Ishikawa (cell line): ENCODE measurements around the gene LHCGR.

Experiments used
- CEBPB ChIP-seq: IDR thresholded peaks from 2 replicates; pipeline ENCODE4 v1.6.1; 2012
- CREB1 ChIP-seq: IDR thresholded peaks from 2 replicates; pipeline ENCODE4 v1.6.1; 2012; ENCODE audit warnings: low read depth
- EGR1 ChIP-seq: IDR thresholded peaks from 2 replicates; pipeline ENCODE4 v1.6.1; 2012
- EP300 ChIP-seq: IDR thresholded peaks from 2 replicates; pipeline ENCODE4 v1.6.1; 2012; ENCODE audit warnings: borderline replicate concordance
- FOXM1 ChIP-seq: IDR thresholded peaks from 2 replicates; pipeline ENCODE4 v1.6.1; 2012; ENCODE audit warnings: low read depth, borderline replicate concordance
- NFIC ChIP-seq: IDR thresholded peaks from 2 replicates; pipeline ENCODE4 v1.6.1; 2012
- RAD21 ChIP-seq: IDR thresholded peaks from 2 replicates; pipeline ENCODE4 v1.6.1; 2012; ENCODE audit warnings: low read depth
- TAF1 ChIP-seq: IDR thresholded peaks from 2 replicates; pipeline ENCODE4 v1.6.1; 2012; ENCODE audit warnings: low read depth, mild to moderate bottlenecking
- TCF12 ChIP-seq: IDR thresholded peaks from 2 replicates; pipeline ENCODE4 v1.6.1; 2012; ENCODE audit warnings: low read depth
- TEAD4 ChIP-seq: IDR thresholded peaks from 2 replicates; pipeline ENCODE4 v1.6.1; 2012
- YY1 ChIP-seq: IDR thresholded peaks from 2 replicates; pipeline ENCODE4 v1.6.1; 2012; ENCODE audit warnings: low read depth
- ZBTB7A ChIP-seq: IDR thresholded peaks from 2 replicates; pipeline ENCODE4 v1.6.1; 2012; ENCODE audit warnings: low read depth
- TF ChIP-seq, protein P1 (sequence below): IDR thresholded peaks from 2 replicates; pipeline ENCODE4 v1.6.1; 2012
- TF ChIP-seq, protein P2 (sequence below): IDR thresholded peaks from 2 replicates; pipeline ENCODE4 v1.6.1; 2012; ENCODE audit warnings: low read depth, mild to moderate bottlenecking
- TF ChIP-seq, protein P3 (sequence below): IDR thresholded peaks from 2 replicates; pipeline ENCODE4 v1.6.1; 2012

Gene LHCGR

GRCh38 chr2:48736251-48736650 lies 19.3 kb downstream of the LHCGR start:
- TF ChIP-seq, protein P1, sequence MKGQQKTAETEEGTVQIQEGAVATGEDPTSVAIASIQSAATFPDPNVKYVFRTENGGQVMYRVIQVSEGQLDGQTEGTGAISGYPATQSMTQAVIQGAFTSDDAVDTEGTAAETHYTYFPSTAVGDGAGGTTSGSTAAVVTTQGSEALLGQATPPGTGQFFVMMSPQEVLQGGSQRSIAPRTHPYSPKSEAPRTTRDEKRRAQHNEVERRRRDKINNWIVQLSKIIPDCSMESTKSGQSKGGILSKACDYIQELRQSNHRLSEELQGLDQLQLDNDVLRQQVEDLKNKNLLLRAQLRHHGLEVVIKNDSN = no peak
- TF ChIP-seq, protein P2, sequence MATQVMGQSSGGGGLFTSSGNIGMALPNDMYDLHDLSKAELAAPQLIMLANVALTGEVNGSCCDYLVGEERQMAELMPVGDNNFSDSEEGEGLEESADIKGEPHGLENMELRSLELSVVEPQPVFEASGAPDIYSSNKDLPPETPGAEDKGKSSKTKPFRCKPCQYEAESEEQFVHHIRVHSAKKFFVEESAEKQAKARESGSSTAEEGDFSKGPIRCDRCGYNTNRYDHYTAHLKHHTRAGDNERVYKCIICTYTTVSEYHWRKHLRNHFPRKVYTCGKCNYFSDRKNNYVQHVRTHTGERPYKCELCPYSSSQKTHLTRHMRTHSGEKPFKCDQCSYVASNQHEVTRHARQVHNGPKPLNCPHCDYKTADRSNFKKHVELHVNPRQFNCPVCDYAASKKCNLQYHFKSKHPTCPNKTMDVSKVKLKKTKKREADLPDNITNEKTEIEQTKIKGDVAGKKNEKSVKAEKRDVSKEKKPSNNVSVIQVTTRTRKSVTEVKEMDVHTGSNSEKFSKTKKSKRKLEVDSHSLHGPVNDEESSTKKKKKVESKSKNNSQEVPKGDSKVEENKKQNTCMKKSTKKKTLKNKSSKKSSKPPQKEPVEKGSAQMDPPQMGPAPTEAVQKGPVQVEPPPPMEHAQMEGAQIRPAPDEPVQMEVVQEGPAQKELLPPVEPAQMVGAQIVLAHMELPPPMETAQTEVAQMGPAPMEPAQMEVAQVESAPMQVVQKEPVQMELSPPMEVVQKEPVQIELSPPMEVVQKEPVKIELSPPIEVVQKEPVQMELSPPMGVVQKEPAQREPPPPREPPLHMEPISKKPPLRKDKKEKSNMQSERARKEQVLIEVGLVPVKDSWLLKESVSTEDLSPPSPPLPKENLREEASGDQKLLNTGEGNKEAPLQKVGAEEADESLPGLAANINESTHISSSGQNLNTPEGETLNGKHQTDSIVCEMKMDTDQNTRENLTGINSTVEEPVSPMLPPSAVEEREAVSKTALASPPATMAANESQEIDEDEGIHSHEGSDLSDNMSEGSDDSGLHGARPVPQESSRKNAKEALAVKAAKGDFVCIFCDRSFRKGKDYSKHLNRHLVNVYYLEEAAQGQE = no peak
- TF ChIP-seq RAD21 (no peak), FOXM1 (no peak), ZBTB7A (no peak), CEBPB (no peak), CREB1 (no peak), YY1 (no peak), NFIC (no peak), TCF12 (no peak), TEAD4 (no peak), TAF1 (no peak), EGR1 (no peak), EP300 (no peak)
- TF ChIP-seq, protein P3, sequence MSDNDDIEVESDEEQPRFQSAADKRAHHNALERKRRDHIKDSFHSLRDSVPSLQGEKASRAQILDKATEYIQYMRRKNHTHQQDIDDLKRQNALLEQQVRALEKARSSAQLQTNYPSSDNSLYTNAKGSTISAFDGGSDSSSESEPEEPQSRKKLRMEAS = no peak

GRCh38 chr2:48734576-48735303 lies 20.8 kb downstream of the LHCGR start:
- TF ChIP-seq ZBTB7A (no peak), TEAD4 (no peak), EP300 (no peak), EGR1 (no peak), YY1 (no peak), CREB1 (no peak), CEBPB (no peak), NFIC (no peak), TAF1 (no peak), TCF12 (no peak), RAD21 (no peak), FOXM1 (no peak)
- TF ChIP-seq, protein P2 = no peak
- TF ChIP-seq, protein P1 = no peak
- TF ChIP-seq, protein P3 = no peak

DNA sequence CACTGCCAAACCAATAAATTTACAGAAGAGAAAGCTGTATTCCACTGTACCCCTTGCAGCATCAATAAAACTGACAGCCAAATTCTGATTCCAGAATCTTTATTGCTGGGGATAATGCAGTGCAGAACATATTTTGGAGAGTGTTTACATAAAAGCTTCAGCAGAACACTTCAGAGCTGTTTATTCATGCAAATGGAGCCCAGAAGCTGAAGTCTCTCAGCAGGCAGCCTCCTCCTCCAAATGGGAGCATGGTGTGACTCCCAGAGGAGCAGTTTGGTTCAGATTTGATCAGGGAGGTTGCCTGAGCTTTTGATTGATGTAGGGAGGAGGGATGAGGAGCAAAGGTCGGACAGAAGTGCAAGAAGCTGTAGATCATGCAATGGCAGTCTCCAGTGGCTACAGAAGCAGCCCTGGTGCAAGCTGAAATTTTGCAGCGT lies 22.4 kb downstream of the LHCGR start:
- TF ChIP-seq EGR1 (no peak), CREB1 (no peak), CEBPB (no peak), ZBTB7A (no peak), EP300 (no peak), NFIC (no peak), FOXM1 (no peak), RAD21 (no peak), YY1 (no peak), TCF12 (no peak), TEAD4 (no peak), TAF1 (no peak)
- TF ChIP-seq, protein P3 = no peak
- TF ChIP-seq, protein P1 = no peak
- TF ChIP-seq, protein P2 = no peak

- TF ChIP-seq CEBPB (no peak), FOXM1 (no peak)
- TF ChIP-seq, protein P2 = no peak
Measured at GRCh38 chr2:48728840-48729239, 26.7 kb downstream of the LHCGR start.
